WTC11 (cell line): ENCODE measurements around the gene METTL3. TPM values are rescaled to one million over a fixed set of nuclear protein-coding genes. Genes with fewer than 3 reads are reported as not detected.

Source experiments
- ATAC-seq: fragments of 200-7000 bp; cut with Tn5 transposase; 2 replicates; pipeline ENCODE4 v1.10.0; 2021; ENCODE audit warnings: mild to moderate bottlenecking, moderate library complexity
- CTCF ChIA-PET: fragments of 300-600 bp; sonication (Branson Sonifier 250); formaldehyde crosslinking; loops from one replicate; lab custom pipeline; 2021; ENCODE audit warnings: antibody characterized with exemption; lab: Charles Lee
- POLR2A ChIA-PET: fragments of 350-600 bp; sonication (Branson Sonifier 250); formaldehyde crosslinking; loops from one replicate; lab custom pipeline; 2021; ENCODE audit warnings: antibody characterized with exemption; lab: Charles Lee
- DNase-seq: peaks from one replicate; pipeline ENCODE4 v3.0.0; 2021; ENCODE audit warnings: low spot score
- H3K27ac Mint-ChIP-seq: 2 replicates; pipeline ENCODE4 v1.8.0; 2021; ENCODE audit warnings: mixed read lengths
- H3K27me3 Mint-ChIP-seq: 2 replicates; pipeline ENCODE4 v1.8.0; 2021; ENCODE audit warnings: low read depth, mild to moderate bottlenecking, moderate library complexity, mixed read lengths
- H3K36me3 Mint-ChIP-seq: 2 replicates; pipeline ENCODE4 v1.8.0; 2021; ENCODE audit warnings: mixed read lengths
- H3K4me1 Mint-ChIP-seq: 2 replicates; pipeline ENCODE4 v1.8.0; 2022; ENCODE audit warnings: mixed read lengths
- H3K4me3 Mint-ChIP-seq: 2 replicates; pipeline ENCODE4 v1.8.0; 2021; ENCODE audit warnings: mild to moderate bottlenecking, moderate library complexity, mixed read lengths
- H3K9me3 Mint-ChIP-seq: 2 replicates; pipeline ENCODE4 v1.8.0; 2021; ENCODE audit warnings: mixed read lengths
- AR ChIP-seq: fragments of 250-450 bp; sonication (Bioruptor Pico); IDR thresholded peaks from 2 replicates; pipeline ENCODE4 v1.9.0; 2021; ENCODE audit warnings: mild to moderate bottlenecking
- CREM ChIP-seq: sonication (generic); formaldehyde crosslinking; IDR thresholded peaks from 2 replicates; pipeline ENCODE4 v1.8.1; 2022; ENCODE audit warnings: mild to moderate bottlenecking, missing genetic modification reagents, moderate library complexity
- CTCF ChIP-seq: fragments of 200-600 bp; IDR thresholded peaks from 2 replicates; pipeline ENCODE4 v1.8.0; 2022; ENCODE audit warnings: antibody characterized with exemption
- E2F4 ChIP-seq: sonication (generic); formaldehyde crosslinking; IDR thresholded peaks from 2 replicates; pipeline ENCODE4 v1.8.1; 2022; ENCODE audit warnings: low read depth, mild to moderate bottlenecking, moderate library complexity, missing genetic modification reagents, borderline replicate concordance
- ERG ChIP-seq: fragments of 250-450 bp; sonication (Bioruptor Pico); IDR thresholded peaks from 2 replicates; pipeline ENCODE4 v1.8.0; 2021; ENCODE audit warnings: mild to moderate bottlenecking
- FOXJ3 ChIP-seq: sonication (generic); formaldehyde crosslinking; IDR thresholded peaks from 2 replicates; pipeline ENCODE4 v1.9.0; 2021; ENCODE audit warnings: missing genetic modification reagents, mild to moderate bottlenecking, borderline replicate concordance
- FOXK1 ChIP-seq: sonication (generic); formaldehyde crosslinking; IDR thresholded peaks from 2 replicates; pipeline ENCODE4 v1.8.0; 2022; ENCODE audit warnings: mild to moderate bottlenecking, moderate library complexity, missing genetic modification reagents
- GABPB1 ChIP-seq: sonication (generic); formaldehyde crosslinking; IDR thresholded peaks from 2 replicates; pipeline ENCODE4 v1.8.1; 2023; ENCODE audit warnings: mild to moderate bottlenecking, missing genetic modification reagents
- GRHL2 ChIP-seq: fragments of 250-450 bp; sonication (Bioruptor Pico); IDR thresholded peaks from 2 replicates; pipeline ENCODE4 v1.8.0; 2022; ENCODE audit warnings: mild to moderate bottlenecking, moderate library complexity; ENCODE audit not compliant: insufficient replicate concordance, severe bottlenecking
- GTF2I ChIP-seq: fragments of 250-450 bp; sonication (Bioruptor Pico); conservative IDR thresholded peaks from 2 replicates; pipeline ENCODE4 v1.4.0; 2021; ENCODE audit warnings: mild to moderate bottlenecking
- HMGXB4 ChIP-seq: sonication (generic); formaldehyde crosslinking; IDR thresholded peaks from 2 replicates; pipeline ENCODE4 v1.8.1; 2023; ENCODE audit warnings: mild to moderate bottlenecking, moderate library complexity, missing genetic modification reagents
- MAX ChIP-seq: sonication (generic); formaldehyde crosslinking; IDR thresholded peaks from 2 replicates; pipeline ENCODE4 v1.8.0; 2022; ENCODE audit warnings: mild to moderate bottlenecking, missing genetic modification reagents
- NFYB ChIP-seq: sonication (generic); formaldehyde crosslinking; conservative IDR thresholded peaks from 2 replicates; pipeline ENCODE4 v1.8.0; 2022; ENCODE audit warnings: low read depth, missing genetic modification reagents
- NR1H2 ChIP-seq: sonication (generic); formaldehyde crosslinking; IDR thresholded peaks from 2 replicates; pipeline ENCODE4 v1.9.0; 2021; ENCODE audit warnings: mild to moderate bottlenecking, moderate library complexity, missing genetic modification reagents
- OVOL2 ChIP-seq: fragments of 250-450 bp; sonication (Bioruptor Pico); IDR thresholded peaks from 2 replicates; pipeline ENCODE4 v1.9.0; 2021; ENCODE audit warnings: mild to moderate bottlenecking, borderline replicate concordance
- SP1 ChIP-seq: sonication (generic); formaldehyde crosslinking; conservative IDR thresholded peaks from 2 replicates; pipeline ENCODE4 v1.8.1; 2022; ENCODE audit warnings: missing genetic modification reagents
- total RNA-seq: library from RNA; stranded (reverse); gene quantifications from 3 replicates; pipeline ENCODE4 v1.2.3, GENCODE V29; 2021

The METTL3 gene
- total RNA-seq, 1 experiment from 2014 or later, result 93.2 TPM

GRCh38 chr14:21467616-21468015 lies 43.5 kb downstream of the METTL3 start (continued):
- TF ChIP-seq AR (CRISPR knock-in tag) (no peak), E2F4 (CRISPR knock-in tag) (no peak), NR1H2 (CRISPR knock-in tag) (no peak)
- TF ChIP-seq, all 79 proteins: peak for 0

GRCh38 chr14:21455912-21456667 lies 55.0 kb downstream of the METTL3 start, which contains the start of gene CHD8:
Gene CHD8 (minus strand): TSS chr14:21456123. CDS start chr14:21431643, 24,480 bp downstream.
- Mint-ChIP-seq H3K36me3 (peaks cover 21% of the 10 kb centered on the region), H3K27me3 (no peaks in the 10 kb centered on the region), H3K27ac (peak within 1 kb of the TSS; percentile 100), H3K9me3 (no peaks in the 10 kb centered on the region), H3K4me1 (peaks cover 23% of the 10 kb centered on the region), H3K4me3 (peak within 1 kb of the TSS; percentile 94)
- ChIA-PET CTCF (interaction anchor here (0.6 to 2.8 kb wide), 24 partner anchors 9 to 293 kb away, joined by 3 to 37 read pairs (median 4); partner anchors contain the start of genes METTL3, RAB2B, SALL2 and SUPT16H), POLR2A (interaction anchor here (0.9 to 2.2 kb wide), 9 partner anchors 10 to 113 kb away, joined by 3 to 41 read pairs (median 8); partner anchors contain the start of genes METTL3, RAB2B, SALL2 and SUPT16H)
- DNase-seq (peak; percentile 100), ATAC-seq (peak; percentile 99)
- TF ChIP-seq MAX (CRISPR knock-in tag), result peak; percentile 68
- TF ChIP-seq GTF2I, result 0 out of 2 replicates have a peak, but pooled peaks have one; percentile 5
- no peak for TF ChIP-seq AR (CRISPR knock-in tag)
- TF ChIP-seq ERG (CRISPR knock-in tag), result 0 out of 2 replicates have a peak, but pooled peaks have one; percentile 31
- TF ChIP-seq GABPB1 (CRISPR knock-in tag), result peak; percentile 64
- TF ChIP-seq CTCF, result peak; percentile 51; the same call in 1 of the 2 replicates
- TF ChIP-seq CREM, result 0 out of 2 replicates have a peak, but pooled peaks have one; percentile 28
- TF ChIP-seq OVOL2 (CRISPR knock-in tag), result no peak
- no peak for TF ChIP-seq FOXJ3 (CRISPR knock-in tag)
- 0 out of 2 replicates have a peak, but pooled peaks have one; percentile 40 for TF ChIP-seq HMGXB4 (CRISPR knock-in tag)
- peak; percentile 79 for TF ChIP-seq NFYB (CRISPR knock-in tag)
- TF ChIP-seq SP1, result peak; percentile 97
- peak; percentile 60; the same call in 1 of the 2 replicates for TF ChIP-seq FOXK1 (CRISPR knock-in tag)
- no peak for TF ChIP-seq GRHL2
